HG03520 (cell line): ENCODE data around the gene TK2.
"Not testable (repeated sequence)": the region's sequence is repeated elsewhere in the genome, so short reads cannot be mapped to it uniquely, and the experiment has no call there.

Experiments
- ATAC-seq: cut with Tn5 transposase; IDR thresholded peaks from one replicate; pipeline ENCODE4 v1.9.1; 2021; ENCODE audit warnings: mild to moderate bottlenecking, moderate library complexity; ENCODE audit not compliant: unreplicated experiment

The TK2 gene

DNA sequence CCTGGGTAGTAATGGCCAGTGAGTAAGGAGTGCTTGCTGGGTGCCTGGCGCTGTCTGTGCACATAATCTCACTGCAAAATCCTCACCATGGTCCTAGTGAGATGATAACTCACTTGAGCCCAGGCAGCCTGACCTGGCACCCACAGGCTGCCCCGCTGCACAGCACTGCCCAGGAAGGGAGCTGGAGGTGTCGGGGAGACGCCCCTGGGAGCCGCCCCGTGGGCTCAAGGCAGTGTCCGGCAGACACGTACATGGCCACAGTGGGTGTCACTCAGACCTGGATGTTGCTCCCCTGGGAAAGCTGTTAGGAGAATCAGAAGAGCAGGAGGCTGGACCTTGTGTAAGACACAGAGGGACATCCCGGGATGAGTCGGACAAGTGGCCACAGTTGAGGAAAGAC is 78.7 kb downstream of the TK2 start:
- no peak for ATAC-seq

DNA sequence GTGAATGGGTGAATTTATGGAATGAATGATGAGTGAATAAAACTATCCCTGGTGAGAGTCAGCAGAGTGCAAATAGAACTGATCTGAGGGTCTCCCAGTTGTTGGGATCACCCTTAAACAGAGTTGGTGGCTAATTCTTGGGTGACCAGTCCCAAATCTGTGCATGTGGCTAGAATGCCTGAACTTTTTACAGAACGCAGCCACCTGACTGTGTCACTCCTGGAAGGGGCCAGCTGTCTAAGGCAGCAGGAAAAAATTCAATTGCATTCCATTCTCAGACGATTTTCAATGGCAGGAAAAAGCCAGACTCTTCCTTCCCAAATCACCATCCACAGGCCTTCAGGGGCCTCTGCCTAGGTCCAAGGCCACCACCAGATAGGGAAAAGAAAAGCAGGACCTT is 79.4 kb downstream of the TK2 start:
- no peak for ATAC-seq

DNA sequence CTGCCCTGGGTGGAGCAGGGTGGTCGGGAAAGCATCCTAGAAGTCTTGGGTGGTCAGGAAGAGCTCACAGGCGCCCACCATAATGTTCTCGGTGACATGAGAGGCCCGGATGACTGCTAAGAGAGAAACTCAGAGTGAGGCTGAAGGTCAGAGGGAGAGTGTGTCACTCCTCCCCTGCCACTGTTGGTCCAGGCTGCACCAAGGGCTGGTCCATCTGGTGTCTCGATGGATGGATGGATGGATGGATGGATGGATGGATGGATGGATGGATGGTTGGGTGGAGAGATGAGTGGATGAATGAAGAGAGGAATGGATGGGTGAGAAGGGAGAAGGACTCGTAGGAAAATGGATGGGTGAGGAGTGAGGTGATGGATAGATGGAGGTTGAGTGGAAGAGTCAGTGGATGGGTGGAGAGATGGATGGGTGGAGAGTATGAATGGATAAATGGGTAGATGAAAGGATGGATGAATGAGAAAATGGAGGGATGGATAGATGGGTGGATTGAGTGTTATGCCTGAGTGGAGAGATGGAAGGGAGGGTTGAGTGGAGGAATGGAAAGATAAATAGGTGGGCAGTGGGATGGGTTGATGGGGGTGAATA is 79.9 kb downstream of the TK2 start:
- no peak for ATAC-seq

DNA sequence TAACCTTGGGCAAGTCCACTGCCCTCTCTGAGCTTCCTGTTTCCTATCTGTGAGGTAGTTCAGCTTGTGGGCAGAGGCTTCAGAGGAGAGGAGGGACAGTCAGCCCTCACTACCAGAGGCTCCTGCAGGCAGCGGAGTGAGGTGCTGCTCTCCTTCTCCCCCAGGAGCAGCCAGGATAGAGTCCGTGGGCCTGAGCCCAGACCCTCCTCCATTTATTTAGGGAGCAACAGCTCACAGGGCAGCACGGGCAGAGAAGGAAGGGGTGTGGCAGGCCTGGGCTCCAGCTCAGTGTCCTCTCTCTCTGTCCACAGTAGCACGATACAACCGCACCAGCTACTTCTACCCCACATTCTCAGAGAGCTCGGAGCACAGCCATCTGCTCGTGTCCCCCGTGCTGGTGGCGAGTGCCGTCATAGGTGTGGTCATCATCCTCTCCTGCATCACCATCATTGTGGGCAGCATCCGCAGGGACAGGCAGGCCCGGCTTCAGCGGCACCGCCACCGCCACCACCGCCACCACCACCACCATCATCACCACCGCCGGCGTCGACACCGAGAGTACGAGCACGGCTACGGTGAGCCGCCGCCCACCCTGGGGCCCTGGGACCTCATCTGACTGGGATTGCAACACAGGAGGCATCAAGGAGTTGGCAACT is 80.5 kb downstream of the TK2 start:
- no peak for ATAC-seq

DNA sequence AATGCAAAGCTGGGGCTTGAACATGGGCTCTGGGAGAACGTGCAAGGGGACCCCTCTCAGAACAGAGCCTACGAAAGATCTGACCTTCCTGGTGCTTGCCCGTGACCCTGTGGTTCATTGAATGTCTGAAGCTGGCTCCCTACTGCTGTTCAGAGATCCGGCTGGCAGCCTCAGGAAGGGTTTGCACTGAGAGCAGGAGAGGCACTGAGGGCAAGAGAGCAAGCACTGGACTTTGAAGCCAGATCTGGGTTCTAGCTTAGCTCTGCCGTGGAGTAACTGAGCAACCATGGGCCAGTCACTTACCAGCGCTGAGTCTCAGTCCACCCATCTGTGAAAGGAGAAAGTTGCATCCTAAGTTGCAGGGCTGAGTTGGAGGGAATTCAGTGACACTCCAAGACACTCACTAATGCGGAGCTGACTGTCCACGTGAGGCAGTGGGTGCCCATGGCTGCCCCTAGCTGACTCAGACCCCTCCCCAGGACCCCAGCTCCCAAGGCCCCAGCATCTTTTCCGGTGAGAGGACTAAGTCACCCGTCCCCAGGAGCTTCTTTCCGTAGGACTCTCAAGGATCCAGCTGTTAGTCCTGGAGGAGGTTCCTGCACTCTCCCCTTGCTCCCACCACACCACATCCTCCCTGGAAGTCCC is 81.5 kb downstream of the TK2 start:
- no peak for ATAC-seq

DNA sequence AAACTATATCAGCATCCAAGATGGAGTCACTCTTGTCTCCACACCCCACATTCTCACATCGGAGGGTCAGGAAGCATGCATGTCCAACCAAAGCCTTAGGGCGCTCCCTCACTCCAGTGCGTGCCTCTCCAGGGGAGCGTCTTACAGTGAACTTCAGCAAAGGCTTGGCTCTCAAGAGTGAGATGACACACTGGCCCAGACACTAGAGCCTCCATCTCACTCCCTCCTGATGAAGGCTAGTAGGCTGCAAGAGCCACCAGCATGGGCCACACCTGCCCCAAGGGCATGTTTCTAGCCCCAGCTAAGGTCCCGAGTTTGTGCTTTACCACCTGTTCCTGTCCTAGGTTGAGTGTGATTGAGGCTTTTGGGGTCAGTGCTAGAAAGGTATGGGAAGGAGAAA is 82.3 kb downstream of the TK2 start:
- no peak for ATAC-seq

DNA sequence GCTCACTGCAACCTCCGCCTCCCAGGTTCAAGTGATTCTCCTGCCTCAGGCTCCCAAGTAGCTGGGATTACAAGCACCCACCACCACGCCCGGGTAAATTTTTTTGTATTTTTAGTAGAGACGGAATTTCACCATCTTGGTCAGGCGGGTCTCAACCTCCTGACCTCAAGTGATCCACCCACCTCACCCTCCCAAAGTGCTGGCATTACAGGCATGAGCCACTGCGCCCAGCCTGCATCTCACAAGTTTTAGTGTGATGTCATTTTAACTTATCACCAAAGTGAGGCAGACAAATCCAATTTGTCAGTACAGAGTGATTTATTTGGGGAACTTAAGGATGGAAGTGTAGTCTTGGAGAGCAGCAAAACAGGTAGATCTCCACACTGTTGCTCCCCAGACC is 83.3 kb downstream of the TK2 start:
- ATAC-seq: not testable (repeated sequence)

DNA sequence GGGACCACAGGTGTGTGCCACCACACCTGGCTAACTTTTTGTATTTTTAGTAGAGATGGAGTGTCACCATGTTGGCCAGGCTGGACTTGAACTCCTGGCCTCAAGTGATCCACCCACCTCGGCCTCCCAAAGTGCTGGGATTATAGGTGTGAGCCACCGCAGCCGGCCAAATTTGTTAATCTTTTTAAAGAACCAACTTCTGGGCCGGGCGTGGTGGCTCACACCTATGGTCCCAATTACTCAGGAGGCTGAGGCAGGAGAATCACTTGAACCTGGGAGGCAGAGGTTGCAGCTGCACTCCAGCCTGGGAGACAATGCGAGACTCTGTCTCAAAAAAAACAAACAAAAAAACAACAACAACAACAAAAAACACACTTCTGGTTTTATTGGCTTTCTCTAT is 84.0 kb downstream of the TK2 start:
- ATAC-seq: not testable (repeated sequence)

DNA sequence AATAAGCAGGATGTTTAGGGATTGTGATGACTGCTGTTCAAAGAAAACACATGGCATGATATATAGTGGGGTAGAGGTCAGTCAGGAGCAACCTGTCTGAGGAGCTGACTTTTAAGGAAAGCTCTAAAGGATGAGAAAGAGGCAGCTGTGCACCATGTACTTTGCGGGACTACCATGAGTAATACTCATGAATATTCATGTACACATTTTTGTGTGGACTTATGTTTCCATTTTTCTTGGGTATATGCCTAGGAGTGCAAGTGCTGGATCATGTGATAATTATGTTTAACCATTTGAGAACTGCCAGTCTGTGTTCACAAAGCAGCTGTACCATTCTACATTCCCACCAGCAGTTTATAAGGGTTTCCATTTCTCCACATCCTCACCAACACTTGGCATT is 87.0 kb downstream of the TK2 start:
- no peak for ATAC-seq

DNA sequence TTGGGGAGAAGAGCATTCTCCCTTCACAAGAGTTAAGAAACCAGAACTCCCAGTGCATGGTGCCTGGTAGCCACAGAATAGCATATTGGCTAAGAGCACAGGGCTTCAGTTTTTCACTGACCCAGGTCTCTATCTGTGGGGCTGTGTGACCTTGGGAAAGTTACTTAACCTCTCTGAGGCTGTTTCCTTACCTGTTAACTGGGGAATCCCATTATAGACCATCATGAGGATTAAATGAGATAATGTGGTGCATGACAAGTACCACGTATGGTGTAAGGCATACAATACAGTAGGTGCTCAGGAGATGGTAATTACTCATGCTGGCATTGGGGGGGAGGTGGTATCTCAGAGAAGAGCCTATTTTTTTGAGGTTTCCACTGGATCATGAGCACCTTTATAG is 89.2 kb downstream of the TK2 start:
- no peak for ATAC-seq

DNA sequence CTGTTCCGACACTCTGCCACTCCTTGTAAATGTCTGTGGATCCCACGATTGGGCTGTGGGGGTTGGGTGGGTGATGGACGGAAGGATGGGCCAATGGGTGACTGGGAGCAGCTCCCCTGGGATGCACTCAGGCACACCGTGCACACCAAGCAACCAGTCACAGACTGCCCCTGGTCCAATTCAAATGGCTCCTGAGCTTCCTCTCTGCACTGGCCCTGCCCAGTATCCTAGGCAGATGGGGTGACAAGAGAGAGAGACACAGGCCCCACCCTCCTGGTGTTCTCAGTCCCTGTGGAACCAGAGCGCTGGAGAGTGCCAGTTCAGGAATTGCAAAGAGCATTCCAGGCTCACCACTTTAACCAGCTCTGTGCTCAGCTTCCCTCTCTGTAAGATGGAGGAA is 90.0 kb downstream of the TK2 start:
- ATAC-seq: no peak

DNA sequence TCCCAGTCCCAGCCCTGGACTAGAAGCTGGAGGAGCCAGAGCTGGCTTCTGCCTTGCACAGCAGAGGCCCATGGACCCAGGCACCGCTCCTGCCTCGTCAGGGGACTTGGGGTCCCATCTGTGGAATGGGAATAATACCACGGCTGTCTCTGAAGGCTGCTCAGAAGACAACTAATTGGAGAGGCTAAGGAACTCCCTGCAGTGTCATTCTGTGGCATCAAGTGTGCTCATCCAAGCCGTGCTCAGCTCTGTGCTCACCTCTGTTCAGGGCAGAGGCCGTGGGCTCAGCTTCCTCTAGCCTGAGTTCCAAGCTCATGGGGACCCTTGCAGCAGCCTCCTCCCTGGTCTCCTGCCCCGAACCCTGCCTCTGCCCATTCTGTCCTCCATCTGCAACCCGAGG is 91.1 kb downstream of the TK2 start:
- no peak for ATAC-seq

DNA sequence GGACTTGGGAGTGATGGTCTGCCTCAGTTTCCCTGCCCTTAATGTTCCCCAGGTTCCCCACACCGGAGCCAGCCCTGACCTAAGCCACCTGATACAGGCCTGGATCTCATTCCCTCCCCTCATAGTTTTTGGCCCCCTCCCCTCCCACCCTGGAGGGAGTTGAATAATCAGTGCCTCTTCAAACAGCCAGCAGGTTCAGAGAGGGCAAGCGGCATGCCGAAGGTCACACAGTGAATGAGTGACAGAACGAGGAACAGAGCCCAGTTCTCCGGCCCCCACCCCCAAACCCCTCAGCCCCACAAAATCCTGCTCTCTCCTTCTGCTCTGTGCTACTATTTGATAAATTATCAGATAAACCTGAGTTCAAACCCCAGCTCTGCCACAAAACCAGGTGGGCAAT is 91.6 kb downstream of the TK2 start:
- ATAC-seq: no peak
